T1000 (cell line): Measurements from ENCODE around the gene CAPN5.

ENCODE experiments used
- DNase-seq: peaks from one replicate; lab custom pipeline; 2025; ENCODE audit warnings: mixed read lengths; lab: John Stamatoyannopoulos, UW

Gene CAPN5

GRCh38 chr11:77135069-77135468 lies 68.3 kb downstream of the CAPN5 start:
- DNase-seq = no peak

GRCh38 chr11:77136074-77136473 lies 69.3 kb downstream of the CAPN5 start:
- no peak for DNase-seq

- DNase-seq = no peak
These were observed 70.1 kb downstream of the CAPN5 start for GRCh38 chr11:77136784-77137420.

- no peak for DNase-seq
These were observed 70.7 kb downstream of the CAPN5 start for GRCh38 chr11:77137421-77137820.

GRCh38 chr11:77138106-77138649 lies 71.4 kb downstream of the CAPN5 start:
- DNase-seq = no peak

GRCh38 chr11:77139201-77139600 lies 72.4 kb downstream of the CAPN5 start:
- DNase-seq = no peak

- DNase-seq = no peak
These were observed 73.6 kb downstream of the CAPN5 start for GRCh38 chr11:77140231-77140851.

GRCh38 chr11:77141034-77141433 lies 74.3 kb downstream of the CAPN5 start:
- DNase-seq = no peak

- DNase-seq = no peak
These were observed 74.7 kb downstream of the CAPN5 start for GRCh38 chr11:77141475-77141874.

GRCh38 chr11:77142091-77142975 lies 75.6 kb downstream of the CAPN5 start:
- no peak for DNase-seq

- DNase-seq = no peak
These were observed 76.7 kb downstream of the CAPN5 start for GRCh38 chr11:77143405-77144020.

GRCh38 chr11:77144196-77144856 lies 77.6 kb downstream of the CAPN5 start:
- DNase-seq = no peak

- DNase-seq = no peak
These were observed 78.2 kb downstream of the CAPN5 start for GRCh38 chr11:77144857-77145428.

GRCh38 chr11:77146261-77147035 lies 79.7 kb downstream of the CAPN5 start:
- no peak for DNase-seq

GRCh38 chr11:77147036-77147315 lies 80.2 kb downstream of the CAPN5 start:
- DNase-seq = no peak

GRCh38 chr11:77147668-77148321 lies 81.0 kb downstream of the CAPN5 start:
- no peak for DNase-seq

GRCh38 chr11:77148963-77149715 lies 82.4 kb downstream of the CAPN5 start:
- DNase-seq = no peak

GRCh38 chr11:77149716-77150392 lies 83.1 kb downstream of the CAPN5 start:
- DNase-seq = no peak

- DNase-seq = no peak
These were observed 84.1 kb downstream of the CAPN5 start for GRCh38 chr11:77150836-77151235.
